Measurements from ENCODE around the gene ARID5B.

DNA sequence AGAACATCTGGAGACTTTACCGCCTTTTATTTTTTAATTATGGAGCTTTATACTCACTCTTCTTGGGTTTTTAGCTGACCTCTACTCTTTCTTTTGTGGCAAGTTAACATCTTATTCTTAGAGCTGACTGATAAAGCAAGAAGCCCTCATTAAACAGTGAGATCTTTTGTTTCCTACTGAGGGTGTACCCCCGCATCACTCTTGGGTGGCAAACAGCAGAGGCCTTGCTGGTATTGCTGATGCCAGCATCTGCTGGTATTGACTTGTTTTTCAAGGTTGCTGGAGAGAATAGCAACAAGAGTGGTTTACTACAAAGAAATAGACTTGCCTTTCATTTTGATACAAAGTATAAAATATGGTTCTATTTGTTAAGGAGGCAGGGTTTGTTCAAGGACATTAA, 154.7 kb downstream of the ARID5B start:
- TF ChIP-seq CTCF (IDR thresholded peaks at IDR 0.05) (no peak), EZH2 (IDR thresholded peaks at IDR 0.05; ENCODE audit: borderline replicate concordance, insufficient read depth, low read depth, low read length, poor library complexity, severe bottlenecking) (no peak)

All from B cell (primary cell).